Right hindlimb (tissue), 1 donor: ENCODE measurements around the gene SLFN5.
A peak's percentile ranks its signal among the peaks of the same experiment; 100 is the strongest.
"Not testable (repeated sequence)": the region's sequence is repeated elsewhere in the genome, so short reads cannot be mapped to it uniquely, and the experiment has no call there.

Experiments used
- DNase-seq: peaks from one replicate; pipeline ENCODE4 v3.0.0-alpha.2; 2018

The SLFN5 gene

DNA sequence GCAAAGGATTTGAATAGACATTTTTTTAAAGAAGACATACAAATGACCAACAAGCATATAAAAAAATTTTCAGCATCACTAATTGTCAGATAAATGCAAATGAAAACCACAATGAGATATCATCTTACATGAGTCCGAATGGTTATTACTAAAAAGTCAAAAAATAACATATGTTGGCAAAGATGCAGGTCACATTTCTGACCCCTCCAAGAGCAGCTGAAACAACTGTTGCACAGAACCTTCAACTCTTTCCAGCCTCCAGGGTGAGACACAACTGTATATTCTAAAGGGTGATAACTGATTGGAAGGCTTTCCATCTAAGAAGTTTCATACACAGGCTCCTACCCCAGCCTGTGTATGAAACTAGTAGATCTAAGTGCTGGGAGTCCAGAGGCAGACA, 51.9 kb downstream of the SLFN5 start:
- DNase-seq: no peak

DNA sequence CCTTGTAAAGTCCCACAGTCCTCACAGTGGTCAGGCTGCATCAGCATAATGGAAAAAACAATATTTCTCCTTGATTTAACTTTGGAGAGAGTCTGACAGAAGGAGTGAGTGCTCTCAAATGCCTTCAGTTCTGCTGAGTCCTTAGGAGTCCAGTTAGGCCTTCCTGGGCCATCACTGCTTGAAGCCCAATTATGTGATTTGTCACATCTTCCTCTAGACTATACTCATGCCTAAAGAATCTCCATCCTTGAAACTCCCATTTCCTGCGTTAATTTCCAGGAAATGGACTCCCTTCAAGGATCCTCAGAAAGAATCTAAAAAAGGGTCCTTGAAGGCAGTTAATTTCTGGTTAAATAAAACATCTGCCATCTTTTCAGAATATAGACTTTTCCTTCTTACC, 52.8 kb downstream of the SLFN5 start:
- no peak for DNase-seq

DNA sequence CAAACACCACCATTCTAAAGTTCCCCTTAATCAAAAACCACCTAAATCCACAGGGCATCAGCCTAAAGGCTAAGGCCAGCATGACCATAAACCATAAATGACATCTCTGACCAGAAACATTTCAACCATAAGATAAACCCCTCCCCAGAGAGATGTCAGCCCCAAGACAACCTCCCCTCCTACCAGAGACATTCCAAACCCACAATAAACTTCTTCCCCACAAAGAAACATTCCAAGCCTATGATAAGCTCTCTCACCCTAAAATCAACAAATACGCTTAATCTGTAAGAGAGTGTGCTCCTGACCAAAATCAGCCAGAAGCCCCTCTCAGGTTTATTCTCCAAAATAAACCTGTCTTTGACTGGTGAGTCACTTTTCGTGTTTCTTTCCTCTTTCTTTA, 54.8 kb downstream of the SLFN5 start:
- no peak for DNase-seq

DNA sequence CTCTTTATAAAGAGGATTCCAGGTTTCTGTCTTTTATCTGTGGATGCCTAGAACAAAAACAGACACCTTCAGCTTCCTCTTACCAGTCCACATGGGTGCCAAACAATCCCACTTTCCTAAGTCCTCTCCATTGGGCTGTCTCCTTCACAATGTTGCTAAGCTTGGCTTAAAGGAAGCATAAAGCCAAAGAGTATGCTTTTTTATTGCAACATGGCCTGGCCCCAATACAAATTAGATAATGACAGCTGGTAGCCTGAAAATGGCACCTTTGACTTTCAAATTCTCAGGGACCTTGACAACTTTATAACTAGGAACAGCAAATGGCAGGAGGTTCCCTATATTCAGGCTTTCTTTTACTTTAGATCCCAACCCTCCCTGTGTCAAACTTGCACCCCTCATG, 55.8 kb downstream of the SLFN5 start:
- DNase-seq: no peak

DNA sequence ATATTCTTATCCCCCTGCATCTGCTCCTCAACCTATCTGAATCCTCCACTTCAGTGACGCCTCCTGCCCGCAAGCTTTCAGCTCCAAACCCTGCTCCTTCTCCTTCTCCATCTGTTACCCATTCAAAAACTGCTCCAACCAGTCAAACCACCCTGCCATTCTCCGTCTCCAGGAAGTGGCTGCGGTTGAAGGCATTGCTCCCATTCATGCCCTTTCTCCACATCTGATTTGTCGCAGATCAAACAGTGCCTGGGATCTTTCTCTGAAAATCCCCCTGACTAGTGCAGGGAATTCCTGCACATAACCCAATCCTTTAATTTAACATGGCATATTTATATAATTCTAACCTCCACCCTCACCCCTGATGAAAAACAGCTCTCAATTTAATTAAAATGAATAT, 56.3 kb downstream of the SLFN5 start:
- DNase-seq: no peak

DNA sequence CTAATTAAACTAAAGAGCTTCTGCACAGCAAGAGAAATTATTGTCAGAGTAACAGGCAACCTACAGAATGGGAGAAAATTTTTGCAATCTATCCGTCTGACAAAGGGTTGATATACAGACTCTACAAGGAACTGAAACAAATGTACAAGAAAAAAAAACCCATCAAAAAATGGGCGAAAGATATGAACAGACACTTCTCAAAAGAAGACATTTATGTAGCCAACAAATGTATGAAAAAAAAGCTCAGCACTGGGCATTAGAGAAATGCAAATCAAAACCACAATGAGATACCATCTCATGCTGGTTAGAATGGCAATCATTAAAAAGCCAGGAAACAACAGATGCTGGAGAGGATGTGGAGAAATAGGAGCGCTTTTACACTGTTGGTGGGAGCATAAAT, 66.5 kb downstream of the SLFN5 start:
- DNase-seq: not testable (repeated sequence)

DNA sequence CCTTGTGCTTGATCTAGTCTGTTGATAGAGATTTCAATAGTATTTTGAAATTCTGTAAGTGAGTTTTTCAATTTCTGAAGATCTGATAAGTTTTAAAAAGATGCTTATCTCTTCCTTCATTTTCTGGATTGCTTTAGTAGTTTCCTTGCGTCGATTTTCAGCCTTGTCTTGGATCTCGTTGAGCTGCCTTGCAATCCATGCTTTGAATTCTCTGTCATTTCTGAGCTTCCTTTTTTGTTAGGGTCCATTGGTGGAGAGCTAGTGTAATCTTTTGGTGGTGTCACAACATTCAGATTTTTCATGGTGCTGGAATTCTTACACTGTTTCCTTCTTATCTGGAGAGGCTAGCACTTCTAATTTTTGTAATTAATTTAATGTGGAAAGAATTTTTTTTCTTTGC, 69.5 kb downstream of the SLFN5 start:
- DNase-seq: no peak

DNA sequence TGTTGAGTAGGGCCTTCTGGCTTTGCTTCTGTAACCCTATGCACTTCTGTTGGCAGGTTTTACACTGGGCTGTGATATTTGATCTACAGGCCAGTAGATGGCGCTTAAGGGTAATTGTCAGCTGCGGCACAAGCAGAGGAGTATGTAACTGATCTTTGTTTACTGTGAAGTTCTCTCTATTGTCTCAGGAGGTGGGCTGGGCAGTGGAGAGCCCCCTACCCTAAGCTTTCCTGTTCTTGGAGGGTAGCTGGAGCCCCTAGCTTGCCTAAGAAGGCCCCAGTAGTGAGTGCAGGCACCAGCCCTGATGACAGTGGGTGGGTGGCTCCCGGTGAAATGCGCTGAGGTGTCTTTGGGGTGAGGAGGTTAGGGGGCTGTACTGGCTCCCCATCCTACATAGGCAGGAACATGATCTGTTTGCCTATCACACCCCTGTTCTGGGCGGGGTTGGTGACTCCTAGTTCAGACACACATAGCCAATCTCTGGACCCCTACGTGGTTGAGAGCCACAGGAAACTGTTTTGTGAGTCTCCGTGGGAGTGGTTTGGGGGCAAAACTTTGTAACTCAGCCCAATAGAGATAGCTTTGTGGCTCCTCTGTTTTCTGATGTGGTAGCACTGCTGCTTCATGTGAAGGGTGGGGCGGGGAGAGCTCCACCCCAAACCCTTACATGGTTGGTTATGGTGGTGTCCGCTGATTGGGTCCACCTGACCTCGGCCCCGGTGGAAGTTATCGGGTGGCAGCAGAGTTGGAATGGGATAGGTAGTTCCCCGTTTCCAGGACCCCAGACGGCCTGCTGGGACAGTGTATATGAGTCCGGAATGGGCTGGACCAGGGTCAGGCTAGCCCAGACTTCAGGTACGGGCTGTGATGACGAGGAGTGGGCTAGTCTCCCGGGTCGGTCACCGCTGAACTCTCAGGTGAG, 70.2 kb downstream of the SLFN5 start:
- DNase-seq: peak; percentile 53

DNA sequence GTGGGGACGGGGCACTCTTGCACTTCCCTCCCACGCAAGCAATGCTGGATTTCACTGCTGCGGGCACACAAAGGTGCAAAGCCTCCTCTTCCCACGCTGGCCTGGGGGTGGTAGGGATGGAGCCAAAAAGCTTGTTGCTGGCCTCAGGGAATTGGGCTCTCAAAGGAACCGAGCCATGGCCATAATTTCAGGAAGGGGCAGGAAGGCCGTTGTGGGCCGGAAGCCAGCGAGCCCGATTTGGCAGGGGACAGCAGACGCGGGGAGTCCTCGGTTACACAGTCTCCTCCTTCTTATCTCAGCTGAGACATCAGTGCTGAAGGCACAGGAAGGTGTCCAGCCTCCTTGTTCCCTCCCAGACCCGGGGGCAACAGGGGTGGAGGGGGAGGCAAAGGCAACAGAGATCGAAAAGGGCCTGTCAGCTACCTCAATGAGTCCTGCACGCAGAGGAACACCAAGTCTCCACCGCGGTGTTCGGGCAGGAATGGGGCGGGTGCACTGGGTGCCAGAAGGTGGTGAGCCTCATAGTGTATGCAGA, 71.1 kb downstream of the SLFN5 start:
- DNase-seq: peak; percentile 16

DNA sequence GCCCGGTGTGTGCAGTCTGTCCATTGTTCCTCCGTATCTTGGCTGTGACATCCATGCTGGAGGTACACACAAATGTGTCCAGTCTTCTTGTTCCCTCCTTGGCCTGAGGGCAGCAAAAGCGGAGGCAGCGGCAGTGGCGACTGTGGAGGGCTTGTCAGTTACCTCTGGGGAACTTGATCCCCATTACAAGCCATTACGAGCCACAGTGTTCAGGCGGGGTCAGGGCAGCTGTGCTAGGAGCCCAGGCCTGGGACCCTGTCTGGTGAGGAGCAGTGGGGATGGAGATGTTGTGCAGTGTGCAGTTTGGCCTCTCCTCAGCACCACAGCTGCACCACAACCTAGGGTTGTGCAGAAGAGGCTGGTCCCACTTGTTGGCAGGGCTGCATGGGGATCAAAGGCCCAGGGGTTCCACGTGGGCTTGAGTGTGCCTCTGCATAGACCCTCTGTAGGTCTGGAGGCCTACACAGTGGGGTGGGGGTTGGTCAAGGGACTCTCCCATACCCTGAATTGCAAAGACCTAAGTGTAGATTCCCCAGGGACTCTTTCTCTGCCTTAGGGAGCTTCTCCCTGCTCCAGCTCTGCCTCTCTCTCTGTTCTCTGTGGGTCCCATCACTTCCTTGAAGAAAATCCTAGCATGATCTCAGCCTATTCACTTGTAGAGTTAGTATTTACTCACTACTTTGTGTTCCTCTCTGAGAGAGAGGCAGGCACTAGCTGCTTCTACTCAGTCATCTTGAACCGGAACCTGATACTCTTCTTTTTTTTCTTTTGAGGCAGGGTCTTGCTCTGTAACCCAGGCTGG, 71.7 kb downstream of the SLFN5 start:
- no peak for DNase-seq

DNA sequence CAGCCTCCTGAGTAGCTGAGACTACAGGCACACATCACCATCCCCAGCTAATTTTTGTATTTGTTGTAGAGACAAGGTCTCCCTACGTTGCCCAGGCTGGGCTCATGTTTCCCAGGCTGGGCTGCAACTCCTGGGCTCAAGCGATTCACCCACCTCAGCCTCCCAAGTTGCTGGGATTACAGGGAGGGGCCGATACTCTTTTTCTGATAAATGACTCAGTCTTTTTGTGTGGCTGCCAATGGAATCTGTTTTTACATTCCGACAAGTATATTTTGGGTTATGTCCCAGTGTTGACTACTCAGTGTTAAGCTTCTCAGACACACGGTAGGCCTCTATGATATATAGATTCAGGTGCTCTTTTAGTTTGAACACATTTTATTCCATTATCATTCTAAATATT, 72.4 kb downstream of the SLFN5 start:
- DNase-seq: no peak

DNA sequence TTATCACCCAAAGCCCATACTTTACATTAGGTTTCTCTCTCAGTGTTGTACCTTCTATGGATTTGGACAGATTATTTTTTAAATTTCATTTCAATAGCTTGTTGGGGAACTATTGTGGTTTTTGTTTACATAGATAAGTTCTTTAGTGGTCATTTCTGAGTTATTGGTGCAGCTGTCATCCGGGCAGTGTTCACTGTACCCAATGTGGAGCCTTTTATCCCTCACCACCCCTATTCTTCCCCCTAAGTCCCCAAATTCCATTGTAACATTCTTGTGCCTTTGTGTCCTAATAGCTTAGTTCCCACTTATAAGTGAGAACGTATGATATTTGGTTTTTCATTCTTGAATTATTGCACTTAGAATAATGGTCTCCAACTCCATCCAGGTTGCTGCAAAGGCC, 73.1 kb downstream of the SLFN5 start:
- DNase-seq: no peak

DNA sequence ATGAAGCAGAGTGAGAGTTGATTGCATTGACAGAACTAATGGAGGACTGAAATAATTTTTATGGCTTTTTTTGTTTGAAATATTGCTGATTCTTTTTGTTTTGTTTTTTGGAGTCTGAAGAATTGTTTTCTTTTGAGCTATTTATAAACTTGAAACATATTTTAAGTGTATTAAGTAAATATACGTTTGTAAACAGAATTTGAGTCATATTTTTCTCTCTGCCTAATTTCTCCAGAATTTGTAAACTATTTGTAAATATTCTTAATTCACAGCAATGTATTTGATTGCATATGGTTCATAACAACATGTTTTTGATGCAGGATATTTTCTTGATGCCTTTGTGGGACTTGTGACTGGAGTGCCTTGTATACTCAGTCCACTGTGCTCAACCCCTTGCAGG, 79.9 kb downstream of the SLFN5 start:
- DNase-seq: no peak
